Neural progenitor cell (in vitro differentiated cells): ENCODE data around the gene CLSTN3. TPM values are rescaled to one million over a fixed set of nuclear protein-coding genes. Genes with fewer than 3 reads are reported as not detected.

Experiments
- DNase-seq: peaks from one replicate; pipeline ENCODE4 v3.0.0-alpha.2; 2016; ENCODE audit warnings: low spot score
- H2AFZ ChIP-seq: fragments of 200-600 bp; sonication (generic); replicated peaks from 2 replicates; pipeline ENCODE4 v1.6.1; 2016; ENCODE audit warnings: antibody characterized with exemption
- H3F3A ChIP-seq: fragments of 200-600 bp; sonication (generic); 2 replicates; pipeline ENCODE4 v1.6.1; 2016; ENCODE audit warnings: antibody characterized with exemption, low read depth
- H3K27ac ChIP-seq: fragments of 200-600 bp; sonication (generic); 2 replicates; pipeline ENCODE4 v1.5.1; 2016; ENCODE audit warnings: mild to moderate bottlenecking
- H3K27me3 ChIP-seq: fragments of 200-600 bp; sonication (generic); 2 replicates; pipeline ENCODE4 v1.6.1; 2016; ENCODE audit warnings: mild to moderate bottlenecking, moderate library complexity
- H3K36me3 ChIP-seq: fragments of 200-600 bp; sonication (generic); 2 replicates; pipeline ENCODE4 v1.5.1; 2016
- H3K4me1 ChIP-seq: fragments of 200-600 bp; sonication (generic); 2 replicates; pipeline ENCODE4 v1.6.1; 2016; ENCODE audit warnings: mixed run types
- H3K4me2 ChIP-seq: fragments of 200-600 bp; sonication (generic); 2 replicates; pipeline ENCODE4 v1.6.1; 2016
- H3K4me3 ChIP-seq: fragments of 200-600 bp; sonication (generic); 2 replicates; pipeline ENCODE4 v1.5.1; 2016
- H3K79me2 ChIP-seq: fragments of 200-600 bp; sonication (generic); 2 replicates; pipeline ENCODE4 v1.6.1; 2016; ENCODE audit warnings: low read depth
- H3K9ac ChIP-seq: fragments of 200-600 bp; sonication (generic); 2 replicates; pipeline ENCODE4 v1.6.1; 2016
- H3K9me3 ChIP-seq: fragments of 200-600 bp; sonication (generic); 2 replicates; pipeline ENCODE4 v1.5.1; 2016; ENCODE audit warnings: low read depth
- H4K20me1 ChIP-seq: fragments of 200-600 bp; sonication (generic); 2 replicates; pipeline ENCODE4 v1.6.1; 2016; ENCODE audit warnings: low read depth
- H3K27ac Mint-ChIP-seq: 3 replicates; pipeline ENCODE4 v1.8.0; 2021; ENCODE audit warnings: mixed read lengths
- H3K27me3 Mint-ChIP-seq: 2 replicates; pipeline ENCODE4 v1.8.0; 2022; ENCODE audit warnings: low read depth, mild to moderate bottlenecking, inconsistent platforms, moderate library complexity, mixed read lengths; ENCODE audit not compliant: insufficient read depth
- H3K36me3 Mint-ChIP-seq: 3 replicates; pipeline ENCODE4 v1.8.0; 2021; ENCODE audit warnings: mixed read lengths
- H3K4me1 Mint-ChIP-seq: 3 replicates; pipeline ENCODE4 v1.8.0; 2021; ENCODE audit warnings: mixed read lengths
- H3K4me3 Mint-ChIP-seq: 3 replicates; pipeline ENCODE4 v1.8.0; 2021; ENCODE audit warnings: mild to moderate bottlenecking, moderate library complexity, mixed read lengths
- H3K9me3 Mint-ChIP-seq: 3 replicates; pipeline ENCODE4 v1.8.0; 2020; ENCODE audit warnings: mixed read lengths
- EZH2 ChIP-seq: fragments of 200-600 bp; sonication (generic); IDR thresholded peaks from 2 replicates; pipeline ENCODE4 v1.6.1; 2017; ENCODE audit warnings: antibody characterized with exemption, mild to moderate bottlenecking, moderate library complexity
- EZH2phosphoT487 ChIP-seq: fragments of 200-600 bp; sonication (generic); IDR thresholded peaks from 2 replicates; pipeline ENCODE4 v1.6.1; 2017; ENCODE audit warnings: antibody characterized with exemption
- total RNA-seq: library from RNA; depleted of rRNA; stranded (reverse); fragments of >200 nt; gene quantifications from 2 replicates; pipeline ENCODE4 v1.2.3, GENCODE V29; 2015; ENCODE audit warnings: low replicate concordance
- TF ChIP-seq, protein P1 (sequence below): fragments of 200-600 bp; sonication (generic); IDR thresholded peaks from 2 replicates; pipeline ENCODE4 v1.5.1; 2017; ENCODE audit warnings: antibody characterized with exemption, mild to moderate bottlenecking

Gene CLSTN3
- total RNA-seq, 1 donor from 2014 or later, result 24.0 TPM

DNA sequence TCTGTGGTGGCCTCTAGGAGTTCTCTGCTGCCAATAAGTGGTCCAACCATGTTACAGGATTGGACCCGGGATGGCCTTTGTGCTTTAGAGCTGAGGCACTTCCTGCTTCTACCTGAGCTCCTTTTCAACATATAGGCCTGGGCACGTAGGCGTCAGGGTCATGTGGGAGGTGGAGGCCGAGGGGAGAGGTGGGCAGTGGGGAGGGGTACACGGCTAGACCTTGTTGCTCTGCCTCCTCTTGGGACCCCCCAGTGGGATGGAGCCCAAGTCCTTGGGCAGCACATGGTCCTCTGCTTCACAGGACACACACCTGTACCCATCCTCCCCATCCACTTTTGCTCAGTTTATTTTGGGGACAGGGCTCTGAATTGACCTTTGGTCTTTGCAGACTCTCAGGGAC lies 8.8 kb upstream of the CLSTN3 start:
- no peaks in the 10 kb centered on the region for H3K79me2 ChIP-seq
- peaks cover 17% of the 10 kb centered on the region for H3K27me3 Mint-ChIP-seq
- no peaks in the 10 kb centered on the region for H3F3A ChIP-seq
- DNase-seq, result no peak
- H4K20me1 ChIP-seq, result no peaks in the 10 kb centered on the region
- no peak overlapping the region for H3K4me3 Mint-ChIP-seq
- H3K9me3 Mint-ChIP-seq, result no peaks in the 10 kb centered on the region
- H3K27ac ChIP-seq, result no peak overlapping the region
- H3K4me1 ChIP-seq, result no peaks in the 10 kb centered on the region
- H3K27me3 ChIP-seq, result no peaks in the 10 kb centered on the region
- H3K36me3 ChIP-seq, result no peaks in the 10 kb centered on the region
- H2AFZ ChIP-seq, result no peak overlapping the region
- no peak overlapping the region for H3K27ac Mint-ChIP-seq
- no peak for TF ChIP-seq EZH2phosphoT487
- TF ChIP-seq, protein P1, sequence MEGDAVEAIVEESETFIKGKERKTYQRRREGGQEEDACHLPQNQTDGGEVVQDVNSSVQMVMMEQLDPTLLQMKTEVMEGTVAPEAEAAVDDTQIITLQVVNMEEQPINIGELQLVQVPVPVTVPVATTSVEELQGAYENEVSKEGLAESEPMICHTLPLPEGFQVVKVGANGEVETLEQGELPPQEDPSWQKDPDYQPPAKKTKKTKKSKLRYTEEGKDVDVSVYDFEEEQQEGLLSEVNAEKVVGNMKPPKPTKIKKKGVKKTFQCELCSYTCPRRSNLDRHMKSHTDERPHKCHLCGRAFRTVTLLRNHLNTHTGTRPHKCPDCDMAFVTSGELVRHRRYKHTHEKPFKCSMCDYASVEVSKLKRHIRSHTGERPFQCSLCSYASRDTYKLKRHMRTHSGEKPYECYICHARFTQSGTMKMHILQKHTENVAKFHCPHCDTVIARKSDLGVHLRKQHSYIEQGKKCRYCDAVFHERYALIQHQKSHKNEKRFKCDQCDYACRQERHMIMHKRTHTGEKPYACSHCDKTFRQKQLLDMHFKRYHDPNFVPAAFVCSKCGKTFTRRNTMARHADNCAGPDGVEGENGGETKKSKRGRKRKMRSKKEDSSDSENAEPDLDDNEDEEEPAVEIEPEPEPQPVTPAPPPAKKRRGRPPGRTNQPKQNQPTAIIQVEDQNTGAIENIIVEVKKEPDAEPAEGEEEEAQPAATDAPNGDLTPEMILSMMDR, result no peak
- no peak for TF ChIP-seq EZH2
- H3K36me3 Mint-ChIP-seq, result no peaks in the 10 kb centered on the region
- H3K4me2 ChIP-seq, result no peak overlapping the region
- no peaks in the 10 kb centered on the region for H3K9me3 ChIP-seq
- H3K4me3 ChIP-seq, result no peak overlapping the region
- no peak overlapping the region for H3K9ac ChIP-seq
- H3K4me1 Mint-ChIP-seq, result peaks cover 13% of the 10 kb centered on the region

DNA sequence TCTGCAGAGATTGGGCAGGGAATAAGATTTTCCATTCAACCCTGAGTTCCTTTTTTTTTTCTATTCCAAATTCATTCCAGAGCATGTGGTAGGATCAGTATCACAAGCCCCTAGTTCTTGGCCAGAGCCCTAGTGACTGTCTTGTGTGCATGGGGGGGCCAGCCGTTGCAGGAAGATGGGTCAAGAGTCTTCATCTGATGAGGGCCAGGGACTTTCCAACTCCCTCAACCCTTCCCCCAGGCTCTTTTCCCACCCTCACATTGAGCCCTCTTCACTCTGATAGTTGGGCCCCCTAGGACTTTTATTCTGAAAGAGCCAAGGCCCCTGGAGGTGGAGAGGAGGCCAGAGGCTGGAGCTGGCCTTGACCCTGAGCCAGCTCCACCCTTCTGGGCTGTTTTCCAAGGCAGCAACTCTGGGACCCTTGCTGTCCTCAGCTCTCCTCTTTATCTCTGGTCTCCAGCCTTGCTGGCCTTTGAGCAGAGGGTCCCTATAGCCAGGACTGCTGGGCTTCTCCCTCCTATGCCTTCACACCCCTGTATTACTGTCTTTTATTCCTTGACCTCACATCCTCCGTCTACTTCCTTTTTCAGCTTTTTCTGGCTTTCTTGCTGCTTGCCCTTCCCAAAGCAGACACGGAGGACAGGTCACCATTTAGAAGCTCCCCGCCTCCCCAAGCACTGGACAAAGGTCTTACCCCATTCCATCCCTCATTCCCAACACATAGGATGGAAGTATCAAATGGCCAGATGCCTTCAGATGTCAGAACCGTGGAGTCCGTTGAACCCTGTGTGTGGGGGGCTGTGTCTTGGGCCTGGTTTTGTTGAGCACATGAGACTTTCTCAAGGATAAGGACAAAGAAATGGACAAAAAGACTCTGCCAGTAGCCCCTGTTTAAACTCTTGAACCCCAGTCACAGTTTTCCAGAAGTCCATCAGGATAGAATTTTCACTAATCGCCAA lies 7.1 kb upstream of the CLSTN3 start:
- Histone ChIP-seq H3K27me3 (peaks cover 3% of the 10 kb centered on the region), H3K9ac (no peak overlapping the region), H3K4me3 (no peak overlapping the region), H3K4me1 (no peaks in the 10 kb centered on the region), H3K27ac (no peak overlapping the region), H3K4me2 (no peak overlapping the region), H4K20me1 (no peaks in the 10 kb centered on the region), H2AFZ (no peak overlapping the region), H3K36me3 (no peaks in the 10 kb centered on the region), H3F3A (no peaks in the 10 kb centered on the region), H3K79me2 (no peaks in the 10 kb centered on the region), H3K9me3 (no peaks in the 10 kb centered on the region)
- peaks cover 16% of the 10 kb centered on the region for H3K4me1 Mint-ChIP-seq
- no peaks in the 10 kb centered on the region for H3K9me3 Mint-ChIP-seq
- TF ChIP-seq, protein P1, result no peak
- TF ChIP-seq EZH2, result no peak
- no peak for TF ChIP-seq EZH2phosphoT487
- DNase-seq, result no peak
- peaks cover 14% of the 10 kb centered on the region for H3K27me3 Mint-ChIP-seq
- H3K27ac Mint-ChIP-seq, result no peak overlapping the region
- peak overlapping the region; percentile 48 for H3K4me3 Mint-ChIP-seq
- no peaks in the 10 kb centered on the region for H3K36me3 Mint-ChIP-seq

DNA sequence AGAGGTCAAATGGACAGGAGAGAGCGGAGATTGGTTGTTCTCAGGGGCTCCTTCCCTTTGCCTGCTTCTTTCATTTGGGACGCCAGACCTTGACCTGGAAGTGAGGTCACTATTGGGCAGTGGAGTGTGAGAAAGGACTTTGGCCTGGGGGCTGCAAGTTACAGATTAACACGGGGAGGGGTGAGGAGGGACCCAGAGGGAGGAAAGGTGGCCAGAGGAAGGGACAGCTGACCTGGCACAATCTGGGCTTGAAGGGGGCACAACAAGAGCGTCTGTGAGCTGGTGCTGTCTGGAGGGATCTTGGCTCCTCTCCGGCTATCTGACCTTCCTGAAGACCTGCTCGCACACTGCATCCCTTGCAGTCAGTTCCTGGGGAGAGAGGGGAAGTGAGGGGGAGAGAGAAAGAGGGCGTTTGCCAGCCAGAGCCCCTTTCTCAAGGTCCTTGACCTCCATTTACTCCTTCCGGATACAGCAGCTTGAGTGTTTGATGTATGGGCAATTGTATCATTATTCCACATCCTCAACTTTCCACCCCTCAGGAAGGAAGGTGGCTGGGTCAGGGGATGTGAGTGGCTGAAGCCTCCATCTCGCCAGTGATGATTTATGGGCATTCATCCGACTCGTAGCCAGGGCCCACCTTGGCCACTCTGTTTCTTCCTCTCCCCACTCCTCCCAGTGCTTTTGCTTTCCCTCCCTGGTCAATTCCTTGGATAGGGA lies 6.2 kb upstream of the CLSTN3 start:
- Histone ChIP-seq H3K9ac (no peak overlapping the region), H3K4me2 (no peak overlapping the region), H3K36me3 (no peaks in the 10 kb centered on the region), H2AFZ (no peak overlapping the region), H3K27me3 (peaks cover 12% of the 10 kb centered on the region), H3K9me3 (no peaks in the 10 kb centered on the region), H3K79me2 (no peaks in the 10 kb centered on the region), H3F3A (no peaks in the 10 kb centered on the region), H3K27ac (no peak overlapping the region), H3K4me1 (no peaks in the 10 kb centered on the region), H3K4me3 (no peak overlapping the region), H4K20me1 (no peaks in the 10 kb centered on the region)
- Mint-ChIP-seq H3K36me3 (no peaks in the 10 kb centered on the region), H3K4me1 (peaks cover 16% of the 10 kb centered on the region), H3K9me3 (no peaks in the 10 kb centered on the region), H3K4me3 (peak overlapping the region; percentile 27), H3K27me3 (peaks cover 12% of the 10 kb centered on the region), H3K27ac (no peak overlapping the region)
- no peak for DNase-seq
- TF ChIP-seq EZH2phosphoT487, result no peak
